H1 (cell line): ENCODE results near the gene IRF8. TPM values are rescaled to one million over a fixed set of nuclear protein-coding genes. Genes with fewer than 3 reads are reported as not detected.

Experiments used
- CTCF ChIA-PET: fragments of 300-600 bp; sonication (Branson Sonifier 250); formaldehyde crosslinking; loops from one replicate; lab custom pipeline; 2021; ENCODE audit not compliant: partially characterized antibody; lab: Charles Lee
- POLR2A ChIA-PET: fragments of 300-600 bp; sonication (Branson Sonifier 250); formaldehyde crosslinking; loops from one replicate; lab custom pipeline; 2021; ENCODE audit warnings: inconsistent platforms; ENCODE audit not compliant: partially characterized antibody; lab: Charles Lee
- DNase-seq, 2 experiments: peaks; one replicate each; pipeline versions ENCODE4 v3.0.0 to v3.0.0-alpha.2; 2010 to 2022; ENCODE audit warnings: low spot score in 2 of 2, low read depth in 1 of 2, mixed read lengths in 1 of 2
- FAIRE-seq: peaks from 2 replicates; lab custom pipeline; 2011; peaks lifted over from hg19 to GRCh38; lab: Jason Lieb, UNC
- H2AFZ ChIP-seq: 2 replicates; pipeline ENCODE4 v1.8.1; 2012; ENCODE audit warnings: low read length, inconsistent platforms
- H2AK5ac ChIP-seq: 2 replicates; pipeline ENCODE4 v1.6.1; 2013; ENCODE audit warnings: low read depth, low read length
- H2BK120ac ChIP-seq: replicated peaks from 2 replicates; pipeline ENCODE3; 2013; ENCODE audit warnings: low read depth, low read length, inconsistent platforms
- H2BK12ac ChIP-seq: 2 replicates; pipeline ENCODE4 v1.6.1; 2013; ENCODE audit warnings: low read depth, low read length
- H2BK15ac ChIP-seq: 2 replicates; pipeline ENCODE4 v1.6.1; 2013; ENCODE audit warnings: low read length
- H2BK20ac ChIP-seq: 2 replicates; pipeline ENCODE4 v1.6.1; 2013; ENCODE audit warnings: low read length
- H2BK5ac ChIP-seq: 2 replicates; pipeline ENCODE4 v1.6.1; 2013; ENCODE audit warnings: low read depth, low read length
- H3K14ac ChIP-seq: 2 replicates; pipeline ENCODE4 v1.6.1; 2013; ENCODE audit warnings: inconsistent platforms; ENCODE audit not compliant: insufficient read length
- H3K18ac ChIP-seq: 2 replicates; pipeline ENCODE4 v1.6.1; 2013; ENCODE audit warnings: low read length; ENCODE audit errors: extremely low read depth
- H3K23ac ChIP-seq: 2 replicates; pipeline ENCODE4 v1.6.1; 2013; ENCODE audit warnings: inconsistent platforms; ENCODE audit not compliant: insufficient read length
- H3K23me2 ChIP-seq: 2 replicates; pipeline ENCODE4 v1.6.1; 2013; ENCODE audit warnings: low read depth, low read length
- H3K27ac ChIP-seq: 2 replicates; pipeline ENCODE4 v1.6.1; 2011; ENCODE audit warnings: low read depth, low read length, inconsistent platforms
- H3K27me3 ChIP-seq, 4 experiments: replicated peaks in 1 of 4; 1 replicate in 1 of 4; 2 replicates in 3 of 4; pipeline versions ENCODE4 v1.6.1 to v1.8.1; 2011 to 2013; ENCODE audit warnings: low read length in 3 of 4, mild to moderate bottlenecking in 3 of 4, inconsistent platforms in 2 of 4, mixed read lengths in 2 of 4, moderate library complexity in 1 of 4; ENCODE audit not compliant: control insufficient read depth in 3 of 4, insufficient read depth in 3 of 4; ENCODE audit errors: extremely low read depth in 1 of 4
- H3K36me3 ChIP-seq, 4 experiments: 2 replicates each; pipeline versions ENCODE4 v1.6.1 to v1.8.1; 2011 to 2013; ENCODE audit warnings: mild to moderate bottlenecking in 4 of 4, low read length in 3 of 4, moderate library complexity in 2 of 4, control low read depth in 1 of 4, inconsistent platforms in 1 of 4; ENCODE audit not compliant: insufficient read depth in 4 of 4, control insufficient read depth in 2 of 4
- H3K4ac ChIP-seq: replicated peaks from 2 replicates; pipeline ENCODE3; 2013; ENCODE audit warnings: low read length, low read depth, mixed read lengths, inconsistent platforms; ENCODE audit not compliant: insufficient read length
- H3K4me1 ChIP-seq, 4 experiments: replicated peaks in 1 of 4; 1 replicate in 1 of 4; 2 replicates in 3 of 4; pipeline versions ENCODE4 v1.6.1 to v1.8.1; 2011 to 2013; ENCODE audit warnings: low read length in 3 of 4, inconsistent platforms in 2 of 4, mixed read lengths in 1 of 4; ENCODE audit not compliant: insufficient read depth in 4 of 4, control insufficient read depth in 3 of 4
- H3K4me2 ChIP-seq, 2 experiments: 2 replicates each; pipeline versions ENCODE4 v1.6.1 to v1.8.1; 2011 to 2013; ENCODE audit warnings: low read depth in 2 of 2, low read length in 2 of 2, control low read depth in 1 of 2, inconsistent platforms in 1 of 2, mild to moderate bottlenecking in 1 of 2; ENCODE audit not compliant: insufficient read depth in 1 of 2
- H3K4me3 ChIP-seq, 4 experiments: fragments of 200-600, 300-600 bp in 1 of 4; sonication (generic), shearing (Covaris generic), sonication (Bioruptor Twin) in 1 of 4; 2 replicates each; pipeline versions ENCODE4 v1.5.1 to v1.8.1; 2011 to 2016; ENCODE audit warnings: low read length in 4 of 4, low read depth in 3 of 4, control low read depth in 2 of 4, inconsistent platforms in 2 of 4, mild to moderate bottlenecking in 2 of 4, mixed read lengths in 1 of 4, moderate library complexity in 1 of 4; ENCODE audit not compliant: insufficient read depth in 2 of 4; ENCODE audit errors: extremely low read depth in 1 of 4
- H3K56ac ChIP-seq: replicated peaks from 2 replicates; pipeline ENCODE3; 2013; ENCODE audit warnings: low read depth, mild to moderate bottlenecking, mixed read lengths, low read length, inconsistent platforms; ENCODE audit not compliant: insufficient read length
- H3K79me1 ChIP-seq: 2 replicates; pipeline ENCODE4 v1.6.1; 2013; ENCODE audit warnings: low read depth, low read length, control low read depth
- H3K79me2 ChIP-seq, 2 experiments: 2 replicates each; pipeline versions ENCODE4 v1.6.1 to v1.8.1; 2012 to 2013; ENCODE audit warnings: low read length in 2 of 2, mild to moderate bottlenecking in 2 of 2, inconsistent platforms in 1 of 2; ENCODE audit not compliant: insufficient read depth in 2 of 2, control insufficient read depth in 1 of 2
- H3K9ac ChIP-seq, 4 experiments: replicated peaks in 1 of 4; 1 replicate in 1 of 4; 2 replicates in 3 of 4; pipeline versions ENCODE4 v1.6.1 to v1.8.1; 2011 to 2013; ENCODE audit warnings: low read depth in 3 of 4, low read length in 3 of 4, control low read depth in 2 of 4, mild to moderate bottlenecking in 2 of 4, moderate library complexity in 2 of 4, inconsistent platforms in 1 of 4; ENCODE audit errors: extremely low read depth in 1 of 4
- H3K9me3 ChIP-seq, 2 experiments: 2 replicates each; pipeline versions ENCODE4 v1.6.1 to v1.8.1; 2012 to 2013; ENCODE audit warnings: mild to moderate bottlenecking in 2 of 2, moderate library complexity in 2 of 2, control low read depth in 1 of 2, inconsistent platforms in 1 of 2, low read depth in 1 of 2, low read length in 1 of 2, mixed read lengths in 1 of 2; ENCODE audit not compliant: insufficient read depth in 2 of 2
- H4K20me1 ChIP-seq, 2 experiments: replicated peaks in 1 of 2; 2 replicates each; pipeline versions ENCODE3 to v1.8.1; 2011 to 2013; ENCODE audit warnings: inconsistent platforms in 2 of 2, low read length in 2 of 2, mild to moderate bottlenecking in 1 of 2; ENCODE audit not compliant: insufficient read depth in 2 of 2, control insufficient read depth in 1 of 2
- H4K5ac ChIP-seq: 2 replicates; pipeline ENCODE4 v1.6.1; 2013; ENCODE audit warnings: low read length, low read depth, mixed read lengths, inconsistent platforms; ENCODE audit not compliant: insufficient read length
- H4K8ac ChIP-seq: 2 replicates; pipeline ENCODE4 v1.8.0; 2013; ENCODE audit warnings: mild to moderate bottlenecking, moderate library complexity, low read length, inconsistent platforms; ENCODE audit not compliant: insufficient read depth; ENCODE audit errors: extremely low read depth
- H4K91ac ChIP-seq: replicated peaks from 2 replicates; pipeline ENCODE3; 2013; ENCODE audit warnings: low read length, mixed read lengths, inconsistent platforms; ENCODE audit not compliant: insufficient read length
- BCL11A ChIP-seq, 2 experiments: IDR thresholded peaks; one replicate each; pipeline ENCODE4 v1.6.1; 2011; ENCODE audit warnings: low read depth in 2 of 2, low read length in 2 of 2, mild to moderate bottlenecking in 2 of 2
- CEBPB ChIP-seq: IDR thresholded peaks from 2 replicates; pipeline ENCODE4 v1.6.1; 2012; ENCODE audit warnings: low read depth, low read length
- CHD1 ChIP-seq: IDR thresholded peaks from 2 replicates; pipeline ENCODE4 v1.6.1; 2012; ENCODE audit warnings: low read depth, low read length, improper control_type of control experiment
- EP300 ChIP-seq, 2 experiments: IDR thresholded peaks; 1 replicate in 1 of 2; 2 replicates in 1 of 2; pipeline ENCODE4 v1.6.1; 2011 to 2012; ENCODE audit warnings: low read depth in 2 of 2, low read length in 2 of 2, mild to moderate bottlenecking in 2 of 2, borderline replicate concordance in 1 of 2, inconsistent platforms in 1 of 2, moderate library complexity in 1 of 2
- EZH2 ChIP-seq: fragments of 200-600 bp; sonication (generic); IDR thresholded peaks from 2 replicates; pipeline ENCODE4 v1.7.1; 2012; ENCODE audit warnings: low read depth, mild to moderate bottlenecking, moderate library complexity, low read length, inconsistent platforms; ENCODE audit not compliant: severe bottlenecking
- FOSL1 ChIP-seq: IDR thresholded peaks from 2 replicates; pipeline ENCODE4 v1.6.1; 2011; ENCODE audit warnings: mild to moderate bottlenecking, low read depth, low read length, moderate library complexity; ENCODE audit not compliant: insufficient read depth
- MAFK ChIP-seq: IDR thresholded peaks from 2 replicates; pipeline ENCODE4 v1.6.1; 2012; ENCODE audit warnings: low read depth, mild to moderate bottlenecking, improper control_type of control experiment, low read length
- RAD21 ChIP-seq, 2 experiments: IDR thresholded peaks in 1 of 2; conservative IDR thresholded peaks in 1 of 2; 2 replicates each; pipeline ENCODE4 v1.6.1; 2011; ENCODE audit warnings: low read depth in 2 of 2, low read length in 2 of 2, improper control_type of control experiment in 1 of 2, inconsistent platforms in 1 of 2, mild to moderate bottlenecking in 1 of 2, moderate library complexity in 1 of 2
- RXRA ChIP-seq: IDR thresholded peaks from 2 replicates; pipeline ENCODE4 v1.6.1; 2011; ENCODE audit warnings: low read depth, mild to moderate bottlenecking, low read length, moderate library complexity; ENCODE audit not compliant: insufficient read depth
- SP1 ChIP-seq: IDR thresholded peaks from 2 replicates; pipeline ENCODE4 v1.6.1; 2011; ENCODE audit warnings: low read depth, low read length
- USF2 ChIP-seq: IDR thresholded peaks from 2 replicates; pipeline ENCODE4 v1.6.1; 2011; ENCODE audit warnings: low read length, improper control_type of control experiment
- YY1 ChIP-seq: IDR thresholded peaks from 2 replicates; pipeline ENCODE4 v1.6.1; 2011; ENCODE audit warnings: low read depth, mild to moderate bottlenecking, low read length
- WGBS, 2 experiments: shearing (Covaris generic) in 1 of 2; methylation state at CpG; one replicate each; pipeline versions ENCODE4 v1.1.6 to v1.1.7; 2013 to 2015; ENCODE audit warnings: low lambda C conversion rate in 2 of 2, mixed read lengths in 2 of 2, inconsistent platforms in 1 of 2, low coverage in 1 of 2, missing lambda C conversion rate in 1 of 2; ENCODE audit not compliant: insufficient replicate concordance in 2 of 2, insufficient coverage in 1 of 2, insufficient read length in 1 of 2; ENCODE audit errors: extremely low coverage in 1 of 2, missing lambda C conversion rate in 1 of 2; 5-methylcytosine and 5-hydroxymethylcytosine counted together
- polyA plus RNA-seq, 7 experiments: library from polyadenylated mRNA; depleted of rRNA in 3 of 7; stranded (reverse) in 5 of 7; unstranded in 2 of 7; fragments of >200 nt in 5 of 7; fragments of 200-250 nt in 2 of 7; gene quantifications; 1 replicate in 5 of 7; 2 replicates in 1 of 7; 4 replicates in 1 of 7; pipeline versions ENCODE4 v1.2.1 to v1.2.3, GENCODE V29; 2011 to 2013; ENCODE audit warnings: missing spikeins in 2 of 7, mixed read lengths in 2 of 7
- total RNA-seq: library from RNA; stranded (reverse); fragmentation: NEBNext Ultra II Directional; extraction: Animal tissue kit (Norgen Biotek cat#: 25700); gene quantifications from 2 replicates; pipeline ENCODE4 v1.2.1, GENCODE V29; 2021

Gene IRF8
- total and polyA plus RNA-seq, 2 of the 8 experiments (the other 6 are each of a cell fraction or from before 2014, with no cell fraction given): 0.35 to 2.0 TPM

- Histone ChIP-seq H3K27me3 (0 out of 7 replicates have a peak, but pooled peaks cover 0 to 2% (median 0%) of the 10 kb centered on the region in 4 experiments), H3K79me2 (no peaks in the 10 kb centered on the region), H3K36me3 (no peaks in the 10 kb centered on the region), H3K4ac (no peak overlapping the region), H4K8ac (0 out of 2 replicates have a peak overlapping the region, but pooled peaks have one; percentile 62), H2BK120ac (no peak overlapping the region), H3K9ac (no peak overlapping the region), H2BK5ac (no peak overlapping the region), H3K27ac (no peak overlapping the region), H2AFZ (no peak overlapping the region), H3K4me1 (no peaks in the 10 kb centered on the region; a peak in 1 of 7 replicates), H2AK5ac (no peak overlapping the region), H2BK15ac (no peak overlapping the region), H3K79me1 (no peaks in the 10 kb centered on the region), H3K23me2 (no peaks in the 10 kb centered on the region), H3K18ac (no peak overlapping the region), H4K91ac (no peak overlapping the region), H3K4me3 (no peak overlapping the region), H4K20me1 (no peaks in the 10 kb centered on the region), H3K9me3 (no peaks in the 10 kb centered on the region), H2BK12ac (no peak overlapping the region), H3K23ac (no peak overlapping the region), H4K5ac (no peak overlapping the region), H3K56ac (no peak overlapping the region), H3K4me2 (no peak overlapping the region), H3K14ac (no peak overlapping the region), H2BK20ac (no peak overlapping the region)
- 96% methylated on average over 9 of the region's 10 CpGs; no CpG with 5 or more reads in 1 of the 2 experiments for WGBS, 2 experiments
- POLR2A ChIA-PET: no interaction called here
- DNase-seq (no peak), FAIRE-seq (no peak)
- CTCF ChIA-PET: interaction anchor here (1.2 to 6.4 kb wide), 5 partner anchors 10 to 107 kb away, joined by 3 to 52 read pairs (median 14); no protein-coding TSS in a partner anchor
- TF ChIP-seq MAFK (no peak), SP1 (no peak), FOSL1 (no peak), EZH2 (no peak), EP300 (IDR thresholded peaks at IDR 0.05; ENCODE audit: borderline replicate concordance in 1 of 2, low read depth in 2 of 2, low read length in 2 of 2) (no peak), USF2 (no peak), CHD1 (no peak), BCL11A (IDR thresholded peaks at IDR 0.05; ENCODE audit: low read depth in 2 of 2, low read length in 2 of 2) (no peak), CEBPB (no peak), RXRA (no peak), YY1 (no peak), RAD21 (IDR thresholded peaks at IDR 0.05 in 1 of 2, conservative IDR thresholded peaks at IDR 0.05 in 1 of 2; ENCODE audit: low read depth in 2 of 2, low read length in 2 of 2) (no peak)
These were observed 29.4 kb downstream of the IRF8 start for GRCh38 chr16:85928401-85928820.
